GM21367 (cell line): ENCODE results near the gene NANOS1.

ENCODE experiments used
- ATAC-seq: cut with Tn5 transposase; IDR thresholded peaks from one replicate; pipeline ENCODE4 v1.9.1; 2021; ENCODE audit not compliant: unreplicated experiment

Gene NANOS1

GRCh38 chr10:119055472-119055871, 26.0 kb downstream of the NANOS1 start:
- ATAC-seq: no peak

- ATAC-seq: no peak
Observed at GRCh38 chr10:119058010-119058409, 28.5 kb downstream of the NANOS1 start.

DNA sequence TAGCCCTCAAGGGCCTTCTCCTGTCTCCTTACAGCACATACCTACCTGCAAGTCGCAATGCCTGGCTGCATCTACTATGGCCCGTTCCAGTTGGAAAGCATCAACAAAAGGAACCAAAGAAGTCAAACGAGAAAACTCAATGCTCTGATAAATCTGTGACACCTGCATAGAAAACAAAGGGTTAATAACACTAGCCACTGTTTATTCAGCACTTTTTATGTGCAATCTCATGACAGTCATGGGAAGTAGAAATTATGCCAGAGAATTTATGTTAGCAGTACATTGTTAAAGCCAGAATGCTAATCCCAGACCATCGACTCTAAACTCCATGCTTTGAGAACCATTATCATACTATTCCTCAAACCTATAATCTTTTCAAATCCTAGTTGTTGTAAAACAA, 30.0 kb downstream of the NANOS1 start:
- ATAC-seq: no peak

- no peak for ATAC-seq
Observed at GRCh38 chr10:119060107-119060506, 30.6 kb downstream of the NANOS1 start.

- no peak for ATAC-seq
Observed at GRCh38 chr10:119061352-119061751, 31.8 kb downstream of the NANOS1 start.

- ATAC-seq: no peak
Observed at GRCh38 chr10:119061926-119062325, 32.4 kb downstream of the NANOS1 start.

DNA sequence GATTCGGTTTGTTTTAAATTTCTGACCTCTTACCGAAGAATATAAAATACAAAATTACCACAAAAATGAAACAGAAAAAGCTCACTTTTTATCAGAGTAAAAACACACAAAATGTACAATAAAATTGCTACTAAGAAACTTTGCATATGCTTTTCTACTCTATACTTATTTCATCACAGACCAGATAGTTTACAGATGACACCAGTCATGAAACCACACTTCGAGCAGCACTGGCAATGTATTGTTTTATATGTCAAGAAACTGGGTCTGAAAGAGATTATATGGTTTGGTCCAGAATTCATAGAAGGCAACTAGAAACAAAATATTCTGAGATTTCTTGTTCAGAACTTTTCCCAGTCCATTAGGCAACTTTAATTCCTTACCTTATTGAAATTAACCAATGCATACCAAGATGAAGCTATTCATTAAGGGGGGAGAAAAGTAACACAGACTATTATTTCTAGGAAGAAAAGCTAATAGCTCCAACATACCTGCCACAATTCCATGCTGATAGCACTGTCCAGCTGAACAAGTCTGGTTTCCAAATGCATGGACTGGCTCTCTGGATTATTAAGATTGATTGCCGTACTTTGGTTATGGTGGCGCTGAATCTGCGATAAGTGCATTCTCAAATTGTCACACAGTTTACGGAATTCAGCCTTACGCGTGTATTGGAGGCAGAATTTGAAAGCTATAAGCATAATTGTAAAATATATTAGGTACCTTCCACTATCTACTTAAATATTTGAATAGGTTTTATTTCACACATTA, 41.1 kb downstream of the NANOS1 start:
- no peak for ATAC-seq

- no peak for ATAC-seq
Observed at GRCh38 chr10:119073584-119073983, 44.1 kb downstream of the NANOS1 start.

- no peak for ATAC-seq
Observed at GRCh38 chr10:119078422-119079179, 49.1 kb downstream of the NANOS1 start.

DNA sequence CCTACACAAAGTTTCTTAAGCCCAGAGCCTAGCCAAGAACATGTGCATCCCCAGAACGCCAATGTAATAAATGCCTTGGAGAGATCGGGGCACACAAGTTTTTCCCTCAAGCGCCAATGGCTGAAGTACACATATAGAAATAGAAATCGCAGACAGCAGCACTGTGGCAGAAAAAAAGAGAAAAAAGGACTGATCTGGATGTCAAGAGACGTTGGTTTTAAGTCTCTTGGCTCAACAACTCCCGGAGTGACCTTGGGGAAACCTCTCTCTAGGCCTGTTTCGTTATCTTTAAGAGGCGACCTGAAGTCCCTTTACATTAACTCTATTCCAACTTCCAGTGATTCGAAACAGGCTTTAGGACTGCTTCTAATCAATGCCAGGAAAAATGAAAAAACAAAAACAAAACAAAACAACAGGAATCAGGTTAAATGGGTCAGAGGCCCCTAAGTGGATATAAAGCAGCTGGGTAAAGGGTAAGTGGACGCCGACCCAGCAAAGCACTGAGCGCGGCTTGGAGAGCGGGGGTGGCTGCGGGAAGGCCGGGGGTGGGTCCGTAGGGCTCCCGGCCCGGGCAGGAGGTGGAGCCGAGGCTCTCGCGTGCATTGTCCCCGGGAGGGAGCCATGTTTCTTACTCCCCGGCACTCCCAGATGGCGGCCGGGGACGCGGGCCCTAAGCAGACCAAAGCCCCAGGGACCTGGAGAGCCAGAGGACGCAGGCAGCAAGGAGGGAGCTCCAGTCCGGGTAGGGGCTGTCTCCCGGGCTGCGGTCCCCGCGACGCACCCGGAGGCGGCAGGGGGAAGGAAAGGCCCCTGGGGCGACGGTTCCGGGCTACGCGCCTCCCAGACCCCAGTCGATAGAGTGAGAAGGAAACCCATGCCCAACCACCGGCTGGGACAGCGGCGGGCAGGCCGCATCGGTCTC, 50.3 kb downstream of the NANOS1 start:
- ATAC-seq: peak; percentile 54

- ATAC-seq: peak; percentile 73
Observed at GRCh38 chr10:119080521-119081259, 51.2 kb downstream of the NANOS1 start, which contains the start of gene EIF3A. Gene EIF3A (minus strand): TSS chr10:119080817. CDS start chr10:119080676, 141 bp downstream.
